Hepatocyte (in vitro differentiated cells): Measurements from ENCODE around the gene NCOA6. TPM values are rescaled to one million over a fixed set of nuclear protein-coding genes. Genes with fewer than 3 reads are reported as not detected.

Experiments
- DNase-seq: peaks from one replicate; pipeline ENCODE4 v3.0.0-alpha.2; 2016; ENCODE audit warnings: low spot score
- H2AFZ ChIP-seq: fragments of 200-600 bp; sonication (generic); 2 replicates; pipeline ENCODE4 v1.6.0; 2016; ENCODE audit warnings: antibody characterized with exemption, mild to moderate bottlenecking
- H3K27ac ChIP-seq: fragments of 200-600 bp; sonication (generic); 2 replicates; pipeline ENCODE4 v1.5.1; 2016; ENCODE audit warnings: mild to moderate bottlenecking
- H3K27me3 ChIP-seq: fragments of 200-600 bp; sonication (generic); 2 replicates; pipeline ENCODE4 v1.6.1; 2016
- H3K36me3 ChIP-seq: fragments of 200-600 bp; sonication (generic); replicated peaks from 2 replicates; pipeline ENCODE4 v1.5.1; 2016; ENCODE audit warnings: low read depth; ENCODE audit not compliant: insufficient read depth
- H3K4me1 ChIP-seq: fragments of 200-600 bp; sonication (generic); 2 replicates; pipeline ENCODE4 v1.5.1; 2016; ENCODE audit warnings: mild to moderate bottlenecking, moderate library complexity; ENCODE audit not compliant: insufficient read depth
- H3K4me2 ChIP-seq: fragments of 200-600 bp; sonication (generic); 2 replicates; pipeline ENCODE4 v1.6.0; 2016
- H3K4me3 ChIP-seq: fragments of 200-600 bp; sonication (generic); 2 replicates; pipeline ENCODE4 v1.5.1; 2016; ENCODE audit warnings: mild to moderate bottlenecking
- H3K79me2 ChIP-seq: fragments of 200-600 bp; sonication (generic); 2 replicates; pipeline ENCODE4 v1.6.0; 2017; ENCODE audit warnings: mild to moderate bottlenecking
- H3K9me2 ChIP-seq: fragments of 200-600 bp; sonication (generic); replicated peaks from 2 replicates; pipeline ENCODE4 v1.6.0; 2017; ENCODE audit warnings: mild to moderate bottlenecking; ENCODE audit not compliant: insufficient read depth
- H3K9me3 ChIP-seq: fragments of 200-600 bp; sonication (generic); 2 replicates; pipeline ENCODE4 v1.5.1; 2016; ENCODE audit warnings: low read depth, mild to moderate bottlenecking
- H4K20me1 ChIP-seq: fragments of 200-600 bp; sonication (generic); 2 replicates; pipeline ENCODE4 v1.6.0; 2016; ENCODE audit warnings: mild to moderate bottlenecking; ENCODE audit not compliant: insufficient read depth, poor library complexity, severe bottlenecking
- EZH2 ChIP-seq: fragments of 200-600 bp; sonication (generic); IDR thresholded peaks from 2 replicates; pipeline ENCODE4 v1.6.1; 2016; ENCODE audit warnings: antibody characterized with exemption, mild to moderate bottlenecking, borderline replicate concordance
- EZH2phosphoT487 ChIP-seq: fragments of 200-600 bp; sonication (generic); IDR thresholded peaks from one replicate; pipeline ENCODE4 v1.6.1; 2018; ENCODE audit warnings: antibody characterized with exemption, mild to moderate bottlenecking, low read depth, moderate library complexity; ENCODE audit not compliant: unreplicated experiment, severe bottlenecking
- WGBS: methylation state at CpG from one replicate; pipeline ENCODE4 v1.1.6; 2016; ENCODE audit warnings: low lambda C conversion rate; ENCODE audit errors: missing lambda C conversion rate; 5-methylcytosine and 5-hydroxymethylcytosine counted together
- polyA plus RNA-seq: library from polyadenylated mRNA; unstranded; fragments of >200 nt; fragmentation: Nextera tagmentation; extraction: Ambion mirVana; gene quantifications from 2 replicates; pipeline ENCODE4 v1.2.1, GENCODE V29; 2016
- total RNA-seq: library from RNA; depleted of rRNA; stranded (reverse); fragments of >200 nt; gene quantifications from 2 replicates; pipeline ENCODE4 v1.2.3, GENCODE V29; 2014
- TF ChIP-seq, protein P1 (sequence below): fragments of 200-600 bp; sonication (generic); IDR thresholded peaks from 2 replicates; pipeline ENCODE4 v1.5.1; 2016; ENCODE audit warnings: antibody characterized with exemption, mild to moderate bottlenecking; ENCODE audit not compliant: poor library complexity

Gene NCOA6
- total and polyA plus RNA-seq, 2 experiments from 2014 or later = 11.6 to 23.5 TPM

DNA sequence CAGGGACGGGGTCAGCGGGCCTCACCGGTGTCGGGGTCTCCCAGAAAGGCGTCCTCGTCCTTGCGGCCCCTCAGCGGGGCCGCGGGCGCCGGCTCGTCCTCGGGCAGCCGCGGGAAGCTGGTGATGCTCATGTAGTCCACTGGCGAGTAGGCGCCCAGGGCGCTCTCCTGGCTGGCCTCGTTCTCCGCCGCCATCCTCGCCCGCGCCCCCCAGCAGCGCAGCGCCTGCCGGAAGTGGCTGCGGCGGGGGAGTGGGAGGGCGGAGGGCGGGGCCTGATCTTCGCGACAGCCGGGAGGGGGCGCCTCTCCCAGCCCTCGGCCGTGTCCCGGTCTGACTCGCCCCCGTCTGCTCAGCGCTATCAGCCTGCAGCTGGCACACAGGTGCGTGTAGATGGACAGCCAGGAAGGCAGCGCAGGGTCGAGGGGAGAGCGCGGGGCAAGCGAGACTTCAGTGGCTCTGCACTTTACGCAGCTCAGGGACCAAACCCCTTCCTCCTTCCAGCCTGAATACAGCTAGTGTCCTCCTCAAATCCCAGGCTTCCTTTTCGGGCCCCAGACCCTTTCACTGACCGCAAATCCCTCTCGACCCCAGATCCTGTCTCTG lies 47.3 kb upstream of the NCOA6 start, which contains the start of gene GGT7:
Gene GGT7, minus strand, starts transcription at position 235 of the 603 bp plus-strand sequence. Its CDS starts 41 bp downstream, at position 194.
- 4% methylated on average over 43 of the region's 52 CpGs for WGBS
- Histone ChIP-seq H3K36me3 (no peaks in the 10 kb centered on the region), H3K27ac (no peak within 1 kb of the TSS), H3K4me1 (peaks cover 10% of the 10 kb centered on the region), H3K4me2 (peak within 1 kb of the TSS; percentile 93), H3K4me3 (peak within 1 kb of the TSS; percentile 80), H4K20me1 (no peaks in the 10 kb centered on the region), H3K9me2 (no peaks in the 10 kb centered on the region), H3K27me3 (no peaks in the 10 kb centered on the region), H2AFZ (peak within 1 kb of the TSS; percentile 97), H3K9me3 (no peaks in the 10 kb centered on the region), H3K79me2 (peaks cover 9% of the 10 kb centered on the region)
- TF ChIP-seq EZH2 (no peak), EZH2phosphoT487 (no peak)
- TF ChIP-seq, protein P1, sequence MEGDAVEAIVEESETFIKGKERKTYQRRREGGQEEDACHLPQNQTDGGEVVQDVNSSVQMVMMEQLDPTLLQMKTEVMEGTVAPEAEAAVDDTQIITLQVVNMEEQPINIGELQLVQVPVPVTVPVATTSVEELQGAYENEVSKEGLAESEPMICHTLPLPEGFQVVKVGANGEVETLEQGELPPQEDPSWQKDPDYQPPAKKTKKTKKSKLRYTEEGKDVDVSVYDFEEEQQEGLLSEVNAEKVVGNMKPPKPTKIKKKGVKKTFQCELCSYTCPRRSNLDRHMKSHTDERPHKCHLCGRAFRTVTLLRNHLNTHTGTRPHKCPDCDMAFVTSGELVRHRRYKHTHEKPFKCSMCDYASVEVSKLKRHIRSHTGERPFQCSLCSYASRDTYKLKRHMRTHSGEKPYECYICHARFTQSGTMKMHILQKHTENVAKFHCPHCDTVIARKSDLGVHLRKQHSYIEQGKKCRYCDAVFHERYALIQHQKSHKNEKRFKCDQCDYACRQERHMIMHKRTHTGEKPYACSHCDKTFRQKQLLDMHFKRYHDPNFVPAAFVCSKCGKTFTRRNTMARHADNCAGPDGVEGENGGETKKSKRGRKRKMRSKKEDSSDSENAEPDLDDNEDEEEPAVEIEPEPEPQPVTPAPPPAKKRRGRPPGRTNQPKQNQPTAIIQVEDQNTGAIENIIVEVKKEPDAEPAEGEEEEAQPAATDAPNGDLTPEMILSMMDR = peak; percentile 73
- DNase-seq = peak; percentile 92

DNA sequence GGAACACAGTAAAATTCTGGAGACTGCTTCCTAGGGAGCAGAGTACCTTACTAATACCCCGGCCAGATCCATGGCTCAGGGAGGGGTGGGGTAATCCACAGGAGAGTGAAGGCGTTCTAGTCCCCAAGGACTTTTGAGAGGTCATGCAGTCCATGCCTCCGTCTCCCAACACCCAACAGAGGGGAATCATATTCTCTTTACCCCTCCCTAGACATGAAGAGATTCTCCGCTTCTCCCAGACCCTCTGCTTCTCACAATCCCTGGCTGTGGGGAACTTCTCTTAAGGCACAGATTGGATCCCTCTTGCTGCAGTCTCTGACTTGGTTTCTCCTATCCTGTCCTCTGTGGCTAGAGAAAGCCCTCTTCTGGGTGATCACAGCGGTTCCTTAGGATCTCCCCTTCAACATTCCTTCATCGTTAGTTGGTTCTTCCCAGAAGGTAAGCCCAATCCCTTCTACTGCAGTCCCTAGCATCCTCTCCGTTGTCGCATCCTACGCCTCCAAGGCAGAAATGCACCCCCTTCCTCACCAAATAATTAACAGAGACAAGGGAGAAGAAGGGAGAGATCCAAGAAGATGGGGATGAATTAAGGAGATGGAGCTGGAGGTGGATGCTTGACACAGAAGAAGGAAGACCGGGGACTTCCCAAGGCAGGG lies 46.6 kb upstream of the NCOA6 start:
- H3K27me3 ChIP-seq = no peaks in the 10 kb centered on the region
- TF ChIP-seq EZH2 (no peak), EZH2phosphoT487 (no peak)
- TF ChIP-seq, protein P1 = no peak
- DNase-seq = no peak
- peaks cover 5% of the 10 kb centered on the region for H3K79me2 ChIP-seq
- peak overlapping the region; percentile 93 for H3K4me2 ChIP-seq
- peaks cover 10% of the 10 kb centered on the region for H3K4me1 ChIP-seq
- H3K36me3 ChIP-seq = no peaks in the 10 kb centered on the region
- H3K9me2 ChIP-seq = no peaks in the 10 kb centered on the region
- H4K20me1 ChIP-seq = no peaks in the 10 kb centered on the region
- H2AFZ ChIP-seq = peak overlapping the region; percentile 97
- WGBS = 38% methylated on average over 10 of the region's 10 CpGs
- peak overlapping the region; percentile 80 for H3K4me3 ChIP-seq
- H3K27ac ChIP-seq = no peak overlapping the region
- H3K9me3 ChIP-seq = no peaks in the 10 kb centered on the region

DNA sequence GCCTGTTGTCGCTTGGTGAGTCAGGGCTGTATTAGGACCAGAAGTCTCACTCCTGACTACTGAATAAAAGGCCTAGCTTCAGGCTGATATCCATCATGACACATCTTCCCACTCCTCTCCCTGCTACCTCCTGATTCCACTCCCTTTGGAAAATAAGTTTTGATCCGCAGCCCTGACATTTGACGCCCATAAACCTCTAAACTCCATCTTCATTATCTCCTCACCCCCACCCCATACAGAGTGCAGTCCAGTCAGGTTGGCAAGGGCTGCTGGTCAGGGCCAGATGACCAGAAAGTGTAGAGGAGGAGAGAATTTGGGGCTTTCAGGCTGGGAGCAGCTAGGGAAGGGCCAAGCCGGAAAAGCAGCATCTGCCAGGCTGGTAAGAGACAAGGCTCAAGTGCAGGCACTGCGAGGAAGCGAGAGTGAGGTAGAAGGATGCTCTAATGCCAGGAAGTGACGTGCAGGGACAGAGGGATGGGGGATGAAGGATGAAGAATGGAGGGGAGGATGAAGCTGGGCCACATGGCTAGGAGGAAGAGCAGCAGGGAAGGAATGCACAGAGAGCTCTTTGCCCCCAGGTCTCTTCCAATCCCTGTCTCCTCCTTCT lies 46.0 kb upstream of the NCOA6 start:
- Histone ChIP-seq H3K9me3 (no peaks in the 10 kb centered on the region), H2AFZ (no peak overlapping the region), H3K9me2 (no peaks in the 10 kb centered on the region), H3K27ac (no peak overlapping the region), H3K36me3 (no peaks in the 10 kb centered on the region), H3K4me1 (peaks cover 10% of the 10 kb centered on the region), H4K20me1 (no peaks in the 10 kb centered on the region), H3K4me2 (peak overlapping the region; percentile 93), H3K4me3 (no peak overlapping the region), H3K27me3 (no peaks in the 10 kb centered on the region), H3K79me2 (peaks cover 3% of the 10 kb centered on the region)
- 93% methylated on average over 7 of the region's 7 CpGs for WGBS
- TF ChIP-seq, protein P1 = no peak
- TF ChIP-seq EZH2 (no peak), EZH2phosphoT487 (no peak)
- DNase-seq = no peak
